SK-MEL-5 (cell line): ENCODE measurements around the gene USP4. TPM values are rescaled to one million over a fixed set of nuclear protein-coding genes. Genes with fewer than 3 reads are reported as not detected.

Experiments
- DNase-seq: peaks from one replicate; pipeline ENCODE4 v3.0.0-alpha.2; 2016; ENCODE audit warnings: low read depth, low spot score
- in situ Hi-C: cut with HindIII; loops from 2 replicates; pipeline ENCODE4 v1.10.0; 2016; ENCODE audit warnings: low sequenced_read_pairs, high pct_unique_total_duplicates, low pct_unique_long_range_greater_than_20kb
- total RNA-seq: library from RNA; depleted of rRNA; stranded (reverse); fragments of >200 nt; shearing (Covaris generic); gene quantifications from 2 replicates; pipeline ENCODE4 v1.2.3, GENCODE V29; 2014

USP4 gene
- total RNA-seq, 1 experiment from 2014 or later, result 11.8 TPM

- in situ Hi-C loops, result no loop called here
- peak; percentile 14 for DNase-seq
Observed at GRCh38 chr3:49313896-49314688, 25.8 kb downstream of the USP4 start.

- in situ Hi-C loops, result no loop called here
- no peak for DNase-seq
Observed at GRCh38 chr3:49311283-49311682, 28.6 kb downstream of the USP4 start.

- no peak for DNase-seq
- in situ Hi-C loops, result no loop called here
Observed at GRCh38 chr3:49310677-49311076, 29.2 kb downstream of the USP4 start.

DNA sequence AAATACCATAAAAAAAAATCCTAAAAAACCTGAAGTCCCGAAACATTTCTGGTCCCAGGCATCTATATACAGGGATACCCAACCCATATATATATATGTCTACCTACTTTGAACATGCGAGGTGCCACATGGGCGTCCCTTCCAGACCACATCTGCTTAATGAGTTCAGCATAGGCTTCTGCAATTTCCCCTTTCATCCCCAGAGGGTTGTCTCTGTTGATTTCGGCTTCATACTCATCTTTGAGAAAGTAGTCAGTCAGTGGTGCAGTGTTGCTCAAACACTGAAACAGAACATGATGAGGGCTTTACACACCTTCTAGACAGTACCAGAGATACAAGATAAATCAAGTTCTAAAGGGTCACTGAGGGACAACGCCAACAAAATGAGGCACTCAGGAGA, 34.2 kb downstream of the USP4 start:
- DNase-seq, result no peak
- in situ Hi-C loops, result no loop called here

- no peak for DNase-seq
- in situ Hi-C loops, result no loop called here
Observed at GRCh38 chr3:49302613-49303012, 37.2 kb downstream of the USP4 start.

GRCh38 chr3:49300595-49300994, 39.3 kb downstream of the USP4 start:
- no peak for DNase-seq
- in situ Hi-C loops, result no loop called here

DNA sequence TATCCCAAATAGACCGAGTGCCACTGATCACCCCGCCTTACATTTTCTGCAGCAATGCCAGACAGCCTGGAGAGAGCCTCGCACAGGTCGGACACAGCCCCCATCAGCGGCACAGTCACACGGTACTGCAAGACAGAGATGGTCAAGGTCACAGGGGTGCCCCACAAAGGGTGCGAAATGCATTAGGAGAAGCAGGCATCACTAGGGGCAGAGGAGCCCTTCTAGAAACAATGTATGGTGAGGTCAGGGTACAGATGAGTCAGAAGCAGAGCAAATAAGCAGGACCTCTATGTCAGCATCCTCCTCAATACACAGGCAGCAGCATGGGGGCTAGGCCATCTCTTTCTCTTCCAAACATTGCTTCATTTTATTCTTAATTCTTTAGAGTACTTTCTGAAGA, 41.3 kb downstream of the USP4 start:
- no peak for DNase-seq
- in situ Hi-C loops, result no loop called here

- in situ Hi-C loops, result no loop called here
- DNase-seq, result no peak
Observed at GRCh38 chr3:49296781-49297411, 43.0 kb downstream of the USP4 start.

DNA sequence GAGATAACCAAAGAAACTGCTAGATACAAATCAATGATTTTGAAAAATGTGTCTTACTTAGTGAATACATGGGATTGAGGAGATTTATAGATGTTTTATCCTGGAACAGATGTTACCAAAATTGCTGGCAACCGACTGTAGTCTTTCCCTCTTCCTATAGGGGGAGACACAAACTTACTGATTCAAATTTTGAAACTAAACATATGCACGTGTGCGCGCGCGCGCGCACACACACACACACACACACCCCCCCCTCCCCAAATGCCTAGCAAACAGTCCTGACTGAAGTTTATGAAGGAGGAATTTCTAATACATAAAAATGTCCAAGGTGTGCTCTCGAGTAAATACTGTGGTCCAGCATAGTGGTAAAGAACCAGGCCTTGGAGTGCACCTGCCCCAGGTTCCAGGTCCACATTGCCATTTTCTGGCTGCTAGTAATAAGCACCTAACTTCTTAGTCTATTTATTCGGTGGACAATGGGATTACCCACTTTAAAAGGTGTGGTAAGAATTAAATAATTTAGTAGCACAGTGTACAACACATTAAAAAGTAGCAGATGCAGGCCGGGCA, 44.3 kb downstream of the USP4 start:
- in situ Hi-C loops, result no loop called here
- DNase-seq, result peak; percentile 77

GRCh38 chr3:49294343-49294742, 45.5 kb downstream of the USP4 start:
- no peak for DNase-seq
- in situ Hi-C loops, result no loop called here

DNA sequence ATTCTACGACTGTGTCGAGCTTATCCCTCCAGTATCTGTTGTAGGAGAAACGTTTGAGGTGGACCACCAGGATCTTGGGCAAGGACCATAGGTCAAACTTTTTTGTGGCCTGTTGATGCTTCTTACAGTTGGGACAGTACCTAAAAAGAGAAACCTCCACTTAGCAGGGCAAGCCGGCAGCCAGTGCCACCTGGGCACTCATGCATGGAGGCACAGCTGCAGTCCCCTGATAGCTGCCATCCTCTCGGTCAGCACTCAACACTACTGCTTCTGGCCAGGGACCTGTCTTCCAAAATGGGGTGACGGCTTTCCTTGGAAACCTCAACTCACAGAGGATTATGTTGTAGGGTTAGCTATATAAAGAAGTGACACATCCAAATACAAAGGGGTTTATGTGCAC, 55.9 kb downstream of the USP4 start:
- in situ Hi-C loops, result no loop called here
- no peak for DNase-seq

DNA sequence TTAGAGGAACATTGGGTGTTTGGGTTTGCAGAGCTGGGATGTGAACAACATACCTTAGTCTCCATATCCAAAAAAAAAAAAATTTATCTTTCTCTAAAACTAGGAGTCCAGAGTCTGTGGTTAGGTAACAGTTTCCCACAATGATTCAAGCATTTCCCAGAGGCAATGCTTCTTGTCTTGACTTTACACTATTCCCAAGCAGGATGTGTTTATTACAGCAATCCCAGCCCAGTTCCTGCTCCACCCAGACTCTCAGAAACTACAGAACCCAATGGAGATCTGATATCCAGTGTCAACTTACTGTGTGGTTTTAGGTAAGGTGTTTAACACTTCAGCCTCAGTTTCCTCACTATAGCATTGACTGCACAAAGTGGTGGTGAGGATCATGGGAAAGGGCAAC, 60.5 kb downstream of the USP4 start:
- in situ Hi-C loops, result no loop called here
- DNase-seq, result no peak

DNA sequence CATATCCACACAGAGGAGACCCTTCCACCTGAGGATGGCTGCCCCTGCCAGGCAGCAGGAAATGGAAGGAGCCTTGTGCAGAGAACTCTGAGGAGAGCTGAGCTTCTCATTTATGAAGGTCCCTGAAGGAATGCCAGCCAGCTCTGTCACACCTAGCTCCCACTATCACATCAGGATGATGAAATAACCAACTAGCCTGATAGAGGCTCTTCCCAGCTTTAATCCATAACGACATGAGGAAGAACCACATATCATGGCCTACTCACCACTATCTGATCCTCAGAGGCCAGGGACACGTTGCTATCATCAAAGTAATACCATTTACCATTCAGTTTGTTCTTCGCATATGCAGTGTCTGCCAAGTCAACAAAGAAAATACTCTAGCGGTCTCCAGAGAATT, 61.3 kb downstream of the USP4 start:
- in situ Hi-C loops, result no loop called here
- no peak for DNase-seq

GRCh38 chr3:49277383-49277775, 62.5 kb downstream of the USP4 start:
- no peak for DNase-seq
- in situ Hi-C loops, result no loop called here

DNA sequence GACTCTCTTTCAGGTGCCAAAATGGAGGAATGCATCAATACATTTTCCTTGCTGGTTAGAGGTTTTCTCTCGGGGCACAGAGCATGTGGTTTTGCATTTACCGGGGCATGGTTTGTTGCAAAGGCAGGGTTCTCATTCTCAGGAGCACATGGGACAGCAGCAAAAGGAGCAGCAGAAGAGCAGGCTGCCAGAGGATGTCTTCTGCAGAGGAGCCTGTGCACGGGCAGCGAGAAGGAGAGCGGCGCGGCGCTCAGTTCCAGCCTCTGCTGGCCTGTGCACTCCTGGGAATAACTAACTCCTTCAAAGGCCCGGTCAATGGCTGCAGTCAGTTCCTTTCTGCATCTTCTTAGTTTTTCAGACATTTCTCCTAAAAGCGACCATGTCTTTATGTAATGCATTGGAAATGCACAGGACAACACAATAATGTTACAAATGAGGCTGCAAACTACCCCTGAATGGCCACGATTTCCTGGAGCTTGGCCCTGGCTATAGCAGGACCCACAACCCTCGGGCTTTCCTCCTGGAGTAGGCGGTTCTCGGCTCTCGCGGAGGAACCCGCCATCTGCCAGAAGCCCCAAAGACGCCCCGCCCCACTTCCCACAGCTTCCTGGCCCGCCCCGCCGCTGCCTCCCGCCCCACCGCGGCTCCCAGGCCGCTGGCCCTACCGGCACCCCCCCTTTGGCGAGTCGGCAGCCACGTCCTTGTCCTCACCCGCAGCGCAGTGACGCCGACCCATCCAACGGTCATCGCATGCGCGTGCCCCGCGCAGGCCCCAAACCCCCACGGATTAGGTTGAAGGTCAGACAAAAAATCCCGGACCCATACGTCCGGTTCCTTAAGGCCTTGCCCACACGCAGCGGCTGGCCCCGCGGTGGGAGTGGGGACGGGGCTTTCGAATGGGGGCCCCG, 63.1 kb downstream of the USP4 start, which contains the start of gene C3orf62:
Gene C3orf62, minus strand, starts transcription at position 758 of the 908 bp plus-strand sequence. Its CDS starts 360 bp downstream, at position 398.
- DNase-seq, result peak; percentile 84
- in situ Hi-C loops, result no loop called here

- in situ Hi-C loops, result no loop called here
- DNase-seq, result no peak
Observed at GRCh38 chr3:49273825-49274532, 65.9 kb downstream of the USP4 start.

- DNase-seq, result no peak
- in situ Hi-C loops, result no loop called here
Observed at GRCh38 chr3:49271047-49271446, 68.8 kb downstream of the USP4 start.
